Measurements from ENCODE around the gene IL17RC.

DNA sequence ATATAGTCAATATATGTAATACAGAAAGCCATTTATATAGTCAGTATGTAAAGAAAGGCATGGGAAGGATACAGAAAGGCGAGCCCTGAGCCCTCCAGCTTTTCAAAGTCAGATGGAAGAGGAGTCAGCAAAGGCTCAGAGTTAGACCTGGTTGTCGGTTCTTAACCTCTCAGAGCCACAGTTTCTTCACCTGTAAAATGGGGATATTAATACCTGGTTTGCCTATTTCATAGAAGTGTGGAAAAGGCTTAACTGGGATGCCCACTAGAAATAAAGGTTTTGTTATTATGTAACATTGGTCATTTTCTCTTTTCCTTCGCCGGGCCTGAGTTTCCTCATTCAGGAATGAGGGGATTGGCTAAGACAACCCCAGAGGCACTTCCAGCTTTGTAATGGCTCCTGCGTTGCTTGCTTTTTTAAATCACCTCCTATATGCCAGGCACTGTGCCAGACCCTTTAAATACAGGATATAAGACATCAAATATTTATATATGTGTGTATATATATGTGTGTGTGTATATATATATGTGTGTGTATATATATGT, 19.1 kb downstream of the IL17RC start:
- TF ChIP-seq CTCF (IDR thresholded peaks at IDR 0.05) (no peak), POLR2A (IDR thresholded peaks at IDR 0.05) (no peak)

Measured in esophagus squamous epithelium (tissue), 4 donors.